GM12874 (cell line): ENCODE data around the gene INTS12.

Experiments
- TF ChIP-seq, protein P1 (sequence below): IDR thresholded peaks from 2 replicates; pipeline ENCODE4 v1.5.1; 2011; ENCODE audit warnings: low read depth, mild to moderate bottlenecking, control low read depth, low read length, moderate library complexity; ENCODE audit not compliant: insufficient read depth

INTS12 gene, protein sequence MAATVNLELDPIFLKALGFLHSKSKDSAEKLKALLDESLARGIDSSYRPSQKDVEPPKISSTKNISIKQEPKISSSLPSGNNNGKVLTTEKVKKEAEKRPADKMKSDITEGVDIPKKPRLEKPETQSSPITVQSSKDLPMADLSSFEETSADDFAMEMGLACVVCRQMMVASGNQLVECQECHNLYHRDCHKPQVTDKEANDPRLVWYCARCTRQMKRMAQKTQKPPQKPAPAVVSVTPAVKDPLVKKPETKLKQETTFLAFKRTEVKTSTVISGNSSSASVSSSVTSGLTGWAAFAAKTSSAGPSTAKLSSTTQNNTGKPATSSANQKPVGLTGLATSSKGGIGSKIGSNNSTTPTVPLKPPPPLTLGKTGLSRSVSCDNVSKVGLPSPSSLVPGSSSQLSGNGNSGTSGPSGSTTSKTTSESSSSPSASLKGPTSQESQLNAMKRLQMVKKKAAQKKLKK

DNA sequence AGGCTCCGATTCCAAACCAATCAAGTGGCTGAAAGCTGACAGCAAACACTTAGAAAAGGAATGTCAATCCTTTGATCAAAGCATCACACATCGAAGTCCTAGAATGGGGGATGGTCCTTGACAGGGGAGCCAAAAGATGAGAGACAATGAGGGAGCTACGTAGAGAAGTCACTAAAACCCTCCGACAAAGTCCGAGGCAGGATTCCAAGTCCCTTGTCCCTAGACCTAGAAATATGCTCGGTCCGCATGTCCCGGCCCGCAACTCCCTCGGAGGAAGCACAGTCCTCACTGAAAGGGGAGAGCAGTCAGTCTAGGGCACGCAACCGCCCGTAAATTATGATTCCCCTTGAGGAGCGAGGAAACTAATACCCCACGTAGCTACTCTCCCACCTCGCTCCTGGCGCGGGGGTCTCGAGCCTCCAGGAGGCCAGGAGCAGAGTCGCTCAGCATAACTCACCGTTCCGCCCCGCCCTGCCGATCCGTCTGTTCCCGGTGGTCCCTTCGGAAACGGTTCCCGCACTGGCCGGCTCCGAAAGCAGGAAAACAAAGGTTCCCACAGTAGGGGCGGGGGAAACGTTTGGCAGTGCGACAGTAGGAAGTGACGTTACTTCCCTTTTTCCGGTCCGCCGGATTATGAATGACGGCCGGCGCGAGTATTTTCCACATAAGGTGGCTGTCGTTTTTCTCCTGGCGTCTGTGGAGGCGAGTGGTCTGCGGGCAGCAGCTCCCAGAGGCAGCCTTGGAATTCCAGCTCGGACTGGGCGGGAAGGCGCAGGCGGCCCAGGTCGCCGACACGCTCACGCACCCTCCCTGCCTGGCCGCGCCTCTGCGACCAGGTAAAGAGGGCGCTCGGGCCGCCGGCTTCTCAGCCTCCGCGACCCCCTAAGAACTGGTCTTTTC lies at the start of gene INTS12, which contains the start of gene GSTCD:
Gene INTS12 (minus strand): TSS at position 509 of the 900 bp plus-strand sequence. CDS start 8,684 bp downstream, outside the sequence.
Gene GSTCD (plus strand): TSS at position 604 of the 900 bp plus-strand sequence. CDS start 8,830 bp downstream, outside the sequence.
- TF ChIP-seq, protein P1, sequence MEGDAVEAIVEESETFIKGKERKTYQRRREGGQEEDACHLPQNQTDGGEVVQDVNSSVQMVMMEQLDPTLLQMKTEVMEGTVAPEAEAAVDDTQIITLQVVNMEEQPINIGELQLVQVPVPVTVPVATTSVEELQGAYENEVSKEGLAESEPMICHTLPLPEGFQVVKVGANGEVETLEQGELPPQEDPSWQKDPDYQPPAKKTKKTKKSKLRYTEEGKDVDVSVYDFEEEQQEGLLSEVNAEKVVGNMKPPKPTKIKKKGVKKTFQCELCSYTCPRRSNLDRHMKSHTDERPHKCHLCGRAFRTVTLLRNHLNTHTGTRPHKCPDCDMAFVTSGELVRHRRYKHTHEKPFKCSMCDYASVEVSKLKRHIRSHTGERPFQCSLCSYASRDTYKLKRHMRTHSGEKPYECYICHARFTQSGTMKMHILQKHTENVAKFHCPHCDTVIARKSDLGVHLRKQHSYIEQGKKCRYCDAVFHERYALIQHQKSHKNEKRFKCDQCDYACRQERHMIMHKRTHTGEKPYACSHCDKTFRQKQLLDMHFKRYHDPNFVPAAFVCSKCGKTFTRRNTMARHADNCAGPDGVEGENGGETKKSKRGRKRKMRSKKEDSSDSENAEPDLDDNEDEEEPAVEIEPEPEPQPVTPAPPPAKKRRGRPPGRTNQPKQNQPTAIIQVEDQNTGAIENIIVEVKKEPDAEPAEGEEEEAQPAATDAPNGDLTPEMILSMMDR: no peak

DNA sequence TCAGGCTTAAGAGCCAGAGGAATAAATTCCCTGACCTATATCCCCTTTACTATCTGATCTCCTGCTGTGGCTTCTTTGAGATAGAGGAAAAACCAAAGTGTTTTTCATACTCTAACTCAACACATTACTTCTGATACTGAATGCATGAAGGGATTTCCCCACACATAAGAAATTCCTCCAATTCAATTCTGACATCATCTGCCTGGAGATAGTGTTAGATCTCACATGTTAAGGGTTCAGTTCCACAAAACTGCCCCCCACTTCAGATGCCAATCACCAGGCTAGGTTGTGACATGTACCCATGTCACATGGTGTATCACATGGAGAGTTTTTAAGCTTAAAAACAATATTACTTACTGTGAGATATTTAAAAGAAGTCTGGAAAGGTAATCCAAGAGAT lies 46.9 kb upstream of the INTS12 start:
- TF ChIP-seq, protein P1: no peak

DNA sequence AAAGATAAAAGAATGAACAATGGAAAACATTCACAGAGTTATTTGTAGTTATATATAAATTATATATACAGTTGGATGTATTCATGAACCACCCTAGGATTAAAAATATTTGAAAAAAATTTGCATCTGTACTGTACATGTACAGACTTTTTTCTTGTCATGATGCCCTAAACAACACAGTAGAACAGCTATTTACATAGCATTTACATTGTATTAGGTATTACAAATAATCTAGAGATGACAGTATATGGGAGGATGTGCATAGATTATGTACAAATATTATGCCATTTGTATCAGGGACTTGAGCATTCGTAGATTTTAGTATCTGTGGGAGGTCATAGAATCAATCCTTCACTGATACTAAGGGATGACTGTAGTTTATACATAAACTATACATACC lies 44.9 kb upstream of the INTS12 start:
- TF ChIP-seq, protein P1: no peak

DNA sequence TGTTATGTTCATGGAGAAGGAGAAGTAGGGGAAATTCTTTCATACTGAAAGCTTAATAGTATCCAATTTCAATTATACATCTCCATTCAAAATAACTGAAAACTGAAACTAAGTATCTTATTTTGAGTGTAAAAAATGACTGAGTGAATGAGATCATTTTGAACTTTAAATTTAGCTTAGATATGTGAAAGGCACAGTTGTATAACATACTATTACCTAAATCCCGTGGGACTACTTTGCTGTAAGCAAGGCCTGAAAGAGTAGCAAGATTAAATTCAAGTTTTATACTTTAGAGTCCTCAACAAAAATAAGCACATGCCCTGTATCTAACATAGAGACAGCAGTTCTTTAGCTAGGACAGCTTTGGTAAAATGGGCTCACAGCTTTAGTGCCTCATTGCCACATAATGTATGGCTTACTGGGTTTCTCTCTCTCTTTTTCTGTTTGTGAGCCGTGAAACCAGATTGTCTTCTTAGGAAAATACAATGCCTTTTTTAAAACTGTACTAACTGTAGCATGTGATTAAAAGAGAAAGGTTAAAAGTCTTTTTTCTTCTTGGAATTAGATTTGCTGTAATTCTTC lies 43.3 kb upstream of the INTS12 start:
- TF ChIP-seq, protein P1: no peak

DNA sequence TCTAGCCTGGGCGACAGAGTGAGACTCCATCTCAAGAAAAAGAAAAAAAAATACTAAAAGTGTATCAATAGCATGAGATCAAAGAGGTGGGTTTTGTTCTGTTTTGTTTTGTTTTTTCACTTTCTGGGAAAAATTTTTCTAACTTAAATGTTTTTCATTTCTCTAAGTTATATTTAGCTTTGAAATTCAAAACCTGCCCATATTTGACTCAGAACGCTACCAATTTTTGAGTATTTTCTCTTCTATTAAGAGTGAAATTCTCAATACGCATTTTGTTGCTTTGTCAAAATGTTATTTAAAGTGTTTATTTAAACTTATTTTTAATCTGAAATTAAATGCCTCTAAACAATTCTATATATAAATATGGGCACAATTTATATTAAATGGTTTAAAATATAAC lies 39.7 kb upstream of the INTS12 start:
- TF ChIP-seq, protein P1: no peak

DNA sequence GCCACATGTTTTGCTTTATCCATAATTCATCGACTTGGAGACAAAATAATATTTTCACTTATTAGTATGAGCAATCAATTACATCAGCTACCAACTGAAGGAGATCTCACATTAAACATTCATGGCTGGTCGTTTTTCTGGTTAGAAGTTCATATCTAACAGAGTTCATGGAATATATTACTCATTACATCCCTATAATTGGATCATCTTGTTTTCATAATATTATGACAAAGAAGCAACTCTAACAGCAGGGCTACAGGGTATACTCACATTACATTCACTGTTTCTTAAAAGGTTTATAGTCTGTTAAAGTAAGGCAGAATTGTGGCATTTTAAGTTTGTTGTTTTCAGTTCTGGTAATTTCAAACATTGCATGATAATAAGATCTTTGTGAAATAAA lies 33.1 kb upstream of the INTS12 start:
- TF ChIP-seq, protein P1: no peak

DNA sequence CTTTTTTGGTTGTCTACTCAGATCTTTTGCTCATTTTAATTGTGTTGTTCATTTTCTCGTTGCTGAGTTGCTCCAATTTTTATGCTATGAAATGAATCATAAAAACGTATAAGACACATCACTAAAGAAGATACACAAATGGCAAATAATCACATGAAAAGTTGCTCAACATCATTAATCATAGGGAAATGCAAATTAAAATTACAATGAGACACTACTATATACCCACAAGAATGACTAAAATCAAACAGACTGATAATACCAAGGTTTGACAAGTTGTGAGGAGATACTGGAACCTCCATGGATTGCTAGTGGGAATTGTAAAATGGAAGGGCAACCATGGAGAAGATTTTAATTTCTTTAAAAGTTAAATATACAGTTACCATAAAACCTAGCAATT lies 17.1 kb upstream of the INTS12 start:
- TF ChIP-seq, protein P1: no peak
